BE2C (cell line): ENCODE results near the gene FRMPD4.
A peak's percentile ranks its signal among the peaks of the same experiment; 100 is the strongest.

ENCODE experiments used
- DNase-seq: peaks from one replicate; pipeline ENCODE4 v3.0.0-alpha.2; 2020
- H3K27me3 ChIP-seq: fragments of 250-450 bp; sonication (Bioruptor Pico); 2 replicates; pipeline ENCODE4 v1.5.1; 2020; ENCODE audit warnings: mild to moderate bottlenecking
- H3K36me3 ChIP-seq: fragments of 250-450 bp; sonication (Bioruptor Pico); 2 replicates; pipeline ENCODE4 v1.5.1; 2020; ENCODE audit warnings: mild to moderate bottlenecking
- H3K4me1 ChIP-seq: fragments of 250-450 bp; sonication (Bioruptor Pico); 2 replicates; pipeline ENCODE4 v1.5.1; 2020
- H3K4me3 ChIP-seq: 2 replicates; pipeline ENCODE4 v1.5.1; 2011; ENCODE audit warnings: low read depth, low read length
- H3K9me3 ChIP-seq: fragments of 250-450 bp; sonication (Bioruptor Pico); 2 replicates; pipeline ENCODE4 v1.5.1; 2020
- CTCF ChIP-seq: IDR thresholded peaks from 2 replicates; pipeline ENCODE4 v1.5.1; 2012; ENCODE audit warnings: mild to moderate bottlenecking, low read depth, low read length

FRMPD4 gene

GRCh38 chrX:12770440-12770839 lies 632.2 kb downstream of the FRMPD4 start:
- no peak for DNase-seq
- Histone ChIP-seq H3K36me3 (no peaks in the 10 kb centered on the region), H3K27me3 (no peaks in the 10 kb centered on the region), H3K4me1 (peaks cover 5% of the 10 kb centered on the region), H3K9me3 (no peaks in the 10 kb centered on the region), H3K4me3 (no peak overlapping the region)
- peak; percentile 52 for TF ChIP-seq CTCF

- TF ChIP-seq CTCF: peak; percentile 41
- no peak overlapping the region for H3K4me3 ChIP-seq
- peaks cover 5% of the 10 kb centered on the region for H3K4me1 ChIP-seq
- no peaks in the 10 kb centered on the region for H3K9me3 ChIP-seq
- H3K36me3 ChIP-seq: no peaks in the 10 kb centered on the region
- no peaks in the 10 kb centered on the region for H3K27me3 ChIP-seq
- DNase-seq: peak; percentile 34
These were observed 633.3 kb downstream of the FRMPD4 start for GRCh38 chrX:12771445-12772069.
